ENCODE measurements around the gene HELZ. TPM values are rescaled to one million over a fixed set of nuclear protein-coding genes. Genes with fewer than 3 reads are reported as not detected.

HELZ gene
- total and polyA plus RNA-seq, 4 donors: 3.8 to 69.2 (median 25.7) TPM

DNA sequence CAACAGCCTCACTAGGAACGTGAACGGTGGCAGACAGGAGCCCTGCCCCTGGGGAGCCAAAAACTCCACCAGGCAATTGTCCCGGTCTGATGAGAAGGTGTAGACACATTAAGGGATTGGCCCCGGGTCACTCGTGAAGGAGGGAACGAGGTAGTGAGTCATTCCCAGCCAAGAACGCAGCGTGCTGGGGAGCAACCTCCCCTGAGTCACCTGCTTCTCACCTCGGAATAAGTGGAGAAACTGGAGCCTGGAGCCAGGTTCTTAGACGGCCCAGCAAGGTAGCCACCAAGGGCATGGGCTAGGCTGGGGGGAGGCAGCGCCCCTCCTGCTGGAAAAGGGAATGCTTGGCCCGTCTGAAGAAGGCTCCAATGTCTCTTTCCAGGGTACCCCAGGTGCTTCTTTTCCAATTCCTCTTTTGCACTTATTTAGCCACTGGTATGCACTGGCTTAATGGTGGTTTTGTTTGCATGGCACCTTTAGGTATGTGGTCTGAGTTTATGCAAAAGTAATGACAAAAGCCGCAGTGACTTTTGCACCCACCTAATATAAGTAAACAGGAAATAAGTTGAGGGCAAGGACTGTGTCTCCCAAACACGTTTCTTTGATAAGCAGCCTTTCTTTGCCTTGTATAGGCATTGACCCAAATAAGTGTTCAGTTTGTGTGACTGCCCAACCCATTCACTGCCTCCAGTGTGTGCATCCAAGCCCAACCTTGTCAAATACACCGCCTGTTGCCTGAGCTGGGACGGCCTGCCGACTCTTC is 1.8 kb upstream of the HELZ start (continued):
- TF ChIP-seq, protein P1, sequence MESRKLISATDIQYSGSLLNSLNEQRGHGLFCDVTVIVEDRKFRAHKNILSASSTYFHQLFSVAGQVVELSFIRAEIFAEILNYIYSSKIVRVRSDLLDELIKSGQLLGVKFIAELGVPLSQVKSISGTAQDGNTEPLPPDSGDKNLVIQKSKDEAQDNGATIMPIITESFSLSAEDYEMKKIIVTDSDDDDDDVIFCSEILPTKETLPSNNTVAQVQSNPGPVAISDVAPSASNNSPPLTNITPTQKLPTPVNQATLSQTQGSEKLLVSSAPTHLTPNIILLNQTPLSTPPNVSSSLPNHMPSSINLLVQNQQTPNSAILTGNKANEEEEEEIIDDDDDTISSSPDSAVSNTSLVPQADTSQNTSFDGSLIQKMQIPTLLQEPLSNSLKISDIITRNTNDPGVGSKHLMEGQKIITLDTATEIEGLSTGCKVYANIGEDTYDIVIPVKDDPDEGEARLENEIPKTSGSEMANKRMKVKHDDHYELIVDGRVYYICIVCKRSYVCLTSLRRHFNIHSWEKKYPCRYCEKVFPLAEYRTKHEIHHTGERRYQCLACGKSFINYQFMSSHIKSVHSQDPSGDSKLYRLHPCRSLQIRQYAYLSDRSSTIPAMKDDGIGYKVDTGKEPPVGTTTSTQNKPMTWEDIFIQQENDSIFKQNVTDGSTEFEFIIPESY (IDR thresholded peaks at IDR 0.05): no peak
- TF ChIP-seq SP1 (IDR thresholded peaks at IDR 0.05): peak; percentile 19
- TF ChIP-seq YY1 (IDR thresholded peaks at IDR 0.05): no peak
- TF ChIP-seq, protein P2, sequence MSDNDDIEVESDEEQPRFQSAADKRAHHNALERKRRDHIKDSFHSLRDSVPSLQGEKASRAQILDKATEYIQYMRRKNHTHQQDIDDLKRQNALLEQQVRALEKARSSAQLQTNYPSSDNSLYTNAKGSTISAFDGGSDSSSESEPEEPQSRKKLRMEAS (IDR thresholded peaks at IDR 0.05): no peak

DNA sequence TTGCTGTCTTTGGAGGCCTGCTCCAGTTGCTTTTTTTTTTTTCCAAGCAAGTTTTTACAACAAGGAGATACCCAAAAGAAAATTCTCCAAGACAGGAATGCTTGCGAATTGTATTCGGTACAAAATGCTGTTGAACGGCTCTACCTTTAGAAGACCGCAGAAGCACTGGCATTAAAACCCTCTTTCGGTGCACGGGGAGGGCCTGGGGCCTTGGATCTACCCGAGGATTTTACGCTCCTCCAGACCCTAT is 1.3 kb upstream of the HELZ start:
- no peaks in the 10 kb centered on the region for H3K27me3 ChIP-seq (ENCODE audit: control insufficient read depth in 4 of 4, insufficient read depth in 4 of 4, low read length in 3 of 4)
- no peaks in the 10 kb centered on the region for H3K9me3 ChIP-seq (ENCODE audit: control insufficient read depth in 4 of 4, low read length in 3 of 4)
- peak overlapping the region; percentile 98 to 99 for H3K27ac ChIP-seq (ENCODE audit: low read depth in 1 of 2, low read length in 2 of 2)
- 17% methylated on average over 8 of the region's 8 CpGs for WGBS
- H3K4me1 ChIP-seq (ENCODE audit: control insufficient read depth in 4 of 4, insufficient read depth in 4 of 4, low read length in 3 of 4): peaks cover 4 to 33% (median 22%) of the 10 kb centered on the region in 4 donors
- peak overlapping the region; percentile 22 to 25 for H3K9ac ChIP-seq (ENCODE audit: low read depth in 1 of 2, low read length in 2 of 2)
- H3K36me3 ChIP-seq (ENCODE audit: control insufficient read depth in 4 of 4, insufficient read depth in 3 of 4, low read depth in 1 of 4, low read length in 3 of 4): no peaks in the 10 kb centered on the region
- TF ChIP-seq, protein P1 (IDR thresholded peaks at IDR 0.05): no peak
- TF ChIP-seq, protein P2 (IDR thresholded peaks at IDR 0.05): no peak
- TF ChIP-seq YY1 (IDR thresholded peaks at IDR 0.05): no peak
- TF ChIP-seq HNF4G (IDR thresholded peaks at IDR 0.05): no peak
- TF ChIP-seq, protein P3, sequence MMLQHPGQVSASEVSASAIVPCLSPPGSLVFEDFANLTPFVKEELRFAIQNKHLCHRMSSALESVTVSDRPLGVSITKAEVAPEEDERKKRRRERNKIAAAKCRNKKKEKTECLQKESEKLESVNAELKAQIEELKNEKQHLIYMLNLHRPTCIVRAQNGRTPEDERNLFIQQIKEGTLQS (IDR thresholded peaks at IDR 0.05): no peak
- no peak for TF ChIP-seq FOXA1 (IDR thresholded peaks at IDR 0.05)
- no peak for TF ChIP-seq JUND (IDR thresholded peaks at IDR 0.05)
- no peak for TF ChIP-seq RAD21 (IDR thresholded peaks at IDR 0.05)
- TF ChIP-seq FOXA2 (IDR thresholded peaks at IDR 0.05): no peak
- no peak for TF ChIP-seq EGR1 (IDR thresholded peaks at IDR 0.05; ENCODE audit: low read depth in 2 of 2)
- H3K4me3 ChIP-seq (ENCODE audit: low read depth in 1 of 3, low read length in 3 of 3): peak overlapping the region in 2 of 3 donors; percentile 86 to 91
- no peak for DNase-seq (ENCODE audit: low spot score)

DNA sequence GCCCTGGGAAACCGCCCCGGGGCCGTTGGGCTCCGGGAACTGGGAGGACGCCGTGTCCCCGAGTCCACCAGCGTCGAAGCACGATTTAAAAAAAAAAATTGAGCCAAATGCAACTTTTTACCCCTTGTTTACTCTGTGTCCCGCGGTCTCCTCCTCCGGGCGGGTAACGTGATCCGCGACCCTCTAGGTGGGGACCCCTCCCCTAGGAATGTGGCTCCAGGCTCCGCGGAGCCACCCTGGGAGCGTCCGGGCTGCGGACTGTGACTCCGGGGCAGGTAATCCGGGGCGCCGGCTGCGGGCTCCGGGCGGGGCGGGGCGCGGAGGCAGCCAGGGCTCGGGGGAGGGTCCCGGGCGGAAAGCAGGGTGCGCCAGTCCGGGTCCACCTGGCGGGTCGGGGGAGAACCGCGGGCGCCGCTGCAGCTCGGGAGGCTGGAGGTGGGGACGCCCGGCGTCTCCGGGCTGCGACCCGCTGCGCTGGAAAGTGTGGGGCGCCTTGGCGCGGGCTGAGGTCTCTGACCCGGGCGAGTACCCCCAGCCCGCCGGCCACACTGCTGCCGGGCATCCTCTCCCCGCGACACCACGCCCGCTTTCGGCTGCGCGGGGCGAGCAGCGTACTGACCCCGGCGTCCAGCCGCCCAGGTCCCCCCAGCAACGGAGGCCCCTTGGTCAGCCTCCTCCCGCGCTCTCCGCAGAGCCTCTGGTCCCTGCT is 852 bp upstream of the HELZ start:
- TF ChIP-seq, protein P4, sequence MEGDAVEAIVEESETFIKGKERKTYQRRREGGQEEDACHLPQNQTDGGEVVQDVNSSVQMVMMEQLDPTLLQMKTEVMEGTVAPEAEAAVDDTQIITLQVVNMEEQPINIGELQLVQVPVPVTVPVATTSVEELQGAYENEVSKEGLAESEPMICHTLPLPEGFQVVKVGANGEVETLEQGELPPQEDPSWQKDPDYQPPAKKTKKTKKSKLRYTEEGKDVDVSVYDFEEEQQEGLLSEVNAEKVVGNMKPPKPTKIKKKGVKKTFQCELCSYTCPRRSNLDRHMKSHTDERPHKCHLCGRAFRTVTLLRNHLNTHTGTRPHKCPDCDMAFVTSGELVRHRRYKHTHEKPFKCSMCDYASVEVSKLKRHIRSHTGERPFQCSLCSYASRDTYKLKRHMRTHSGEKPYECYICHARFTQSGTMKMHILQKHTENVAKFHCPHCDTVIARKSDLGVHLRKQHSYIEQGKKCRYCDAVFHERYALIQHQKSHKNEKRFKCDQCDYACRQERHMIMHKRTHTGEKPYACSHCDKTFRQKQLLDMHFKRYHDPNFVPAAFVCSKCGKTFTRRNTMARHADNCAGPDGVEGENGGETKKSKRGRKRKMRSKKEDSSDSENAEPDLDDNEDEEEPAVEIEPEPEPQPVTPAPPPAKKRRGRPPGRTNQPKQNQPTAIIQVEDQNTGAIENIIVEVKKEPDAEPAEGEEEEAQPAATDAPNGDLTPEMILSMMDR (IDR thresholded peaks at IDR 0.05; ENCODE audit: low read depth, low read length, missing input control): peak; percentile 9
- TF ChIP-seq, protein P2 (IDR thresholded peaks at IDR 0.05): no peak
- whole genome bisulfite sequencing: under 1% methylated on average over 75 of the region's 75 CpGs
- H3K4me1 ChIP-seq (ENCODE audit: control insufficient read depth in 4 of 4, insufficient read depth in 4 of 4, low read length in 3 of 4): peaks cover 6 to 36% (median 23%) of the 10 kb centered on the region in 4 donors
- H3K9ac ChIP-seq (ENCODE audit: low read depth in 1 of 2, low read length in 2 of 2): peak overlapping the region; percentile 94 to 96
- peak overlapping the region; percentile 86 to 91 (median 87) for H3K4me3 ChIP-seq (ENCODE audit: low read depth in 1 of 3, low read length in 3 of 3)
- H3K36me3 ChIP-seq (ENCODE audit: control insufficient read depth in 4 of 4, insufficient read depth in 3 of 4, low read depth in 1 of 4, low read length in 3 of 4): no peaks in the 10 kb centered on the region
- H3K27ac ChIP-seq (ENCODE audit: low read depth in 1 of 2, low read length in 2 of 2): peak overlapping the region; percentile 98 to 99
- H3K9me3 ChIP-seq (ENCODE audit: control insufficient read depth in 4 of 4, low read length in 3 of 4): no peaks in the 10 kb centered on the region
- peak; percentile 62 for DNase-seq (ENCODE audit: low spot score)
- no peaks in the 10 kb centered on the region for H3K27me3 ChIP-seq (ENCODE audit: control insufficient read depth in 4 of 4, insufficient read depth in 4 of 4, low read length in 3 of 4)
